GM23338 (cell line): ENCODE results near the gene MAP3K5. TPM values are rescaled to one million over a fixed set of nuclear protein-coding genes. Genes with fewer than 3 reads are reported as not detected.

ENCODE experiments used
- ATAC-seq: fragments of 200-7000 bp; cut with Tn5 transposase; 3 replicates; pipeline ENCODE4 v1.9.1; 2020
- DNase-seq: peaks from one replicate; pipeline ENCODE4 v3.0.0-alpha.2; 2015; ENCODE audit warnings: low spot score
- H2AFZ ChIP-seq: fragments of 200-600 bp; sonication (generic); 2 replicates; pipeline ENCODE4 v1.8.0; 2016; ENCODE audit warnings: antibody characterized with exemption, mild to moderate bottlenecking, moderate library complexity
- H3F3A ChIP-seq: fragments of 200-600 bp; sonication (generic); replicated peaks from 2 replicates; pipeline ENCODE4 v1.8.0; 2017; ENCODE audit warnings: antibody characterized with exemption, mixed run types, low read depth
- H3K27ac ChIP-seq: fragments of 200-600 bp; sonication (generic); 2 replicates; pipeline ENCODE4 v1.6.1; 2016; ENCODE audit warnings: low read depth
- H3K27me3 ChIP-seq: fragments of 200-600 bp; sonication (generic); 2 replicates; pipeline ENCODE4 v1.8.0; 2016; ENCODE audit warnings: mild to moderate bottlenecking, mixed run types, moderate library complexity; ENCODE audit not compliant: insufficient read depth
- H3K36me3 ChIP-seq: fragments of 200-600 bp; sonication (generic); 2 replicates; pipeline ENCODE4 v1.8.0; 2016; ENCODE audit warnings: mild to moderate bottlenecking; ENCODE audit not compliant: insufficient read depth
- H3K4me1 ChIP-seq: fragments of 200-600 bp; sonication (generic); 2 replicates; pipeline ENCODE4 v1.8.0; 2016; ENCODE audit warnings: mild to moderate bottlenecking, moderate library complexity; ENCODE audit not compliant: insufficient read depth
- H3K4me2 ChIP-seq: fragments of 200-600 bp; sonication (generic); 2 replicates; pipeline ENCODE4 v1.7.1; 2017; ENCODE audit warnings: mixed run types
- H3K4me3 ChIP-seq: fragments of 200-600 bp; sonication (generic); 2 replicates; pipeline ENCODE4 v1.6.1; 2016; ENCODE audit warnings: mixed run types
- H3K79me2 ChIP-seq: fragments of 200-600 bp; sonication (generic); replicated peaks from 2 replicates; pipeline ENCODE4 v1.8.0; 2017; ENCODE audit warnings: mild to moderate bottlenecking; ENCODE audit not compliant: insufficient read depth
- H3K9me2 ChIP-seq: fragments of 200-600 bp; sonication (generic); 2 replicates; pipeline ENCODE4 v1.8.0; 2017; ENCODE audit not compliant: insufficient read depth
- H4K20me1 ChIP-seq: fragments of 200-600 bp; sonication (generic); replicated peaks from 2 replicates; pipeline ENCODE4 v1.8.0; 2017; ENCODE audit warnings: mild to moderate bottlenecking; ENCODE audit not compliant: insufficient read depth
- H3K27ac Mint-ChIP-seq: 2 replicates; pipeline ENCODE4 v1.8.0; 2020; ENCODE audit warnings: inconsistent platforms, mild to moderate bottlenecking, moderate library complexity, mixed read lengths
- H3K27me3 Mint-ChIP-seq: 3 replicates; pipeline ENCODE4 v1.8.0; 2022; ENCODE audit warnings: low read depth, mild to moderate bottlenecking, moderate library complexity, mixed read lengths, inconsistent platforms; ENCODE audit not compliant: insufficient read depth, poor library complexity
- H3K36me3 Mint-ChIP-seq: 3 replicates; pipeline ENCODE4 v1.8.0; 2021; ENCODE audit warnings: low read depth, mild to moderate bottlenecking, inconsistent platforms, moderate library complexity, mixed read lengths
- H3K4me1 Mint-ChIP-seq: 3 replicates; pipeline ENCODE4 v1.8.0; 2020; ENCODE audit warnings: mild to moderate bottlenecking, inconsistent platforms, mixed read lengths
- H3K4me3 Mint-ChIP-seq: 3 replicates; pipeline ENCODE4 v1.8.0; 2021; ENCODE audit warnings: moderate library complexity, mild to moderate bottlenecking, inconsistent platforms, mixed read lengths
- H3K9me3 Mint-ChIP-seq: 3 replicates; pipeline ENCODE4 v1.8.0; 2020; ENCODE audit warnings: moderate library complexity, mild to moderate bottlenecking, inconsistent platforms, mixed read lengths
- CREB1 ChIP-seq: fragments of 250-450 bp; sonication (Bioruptor Pico); IDR thresholded peaks from 2 replicates; pipeline ENCODE4 v1.5.0; 2020; ENCODE audit warnings: low read depth, mild to moderate bottlenecking, moderate library complexity
- EZH2 ChIP-seq: fragments of 200-600 bp; sonication (generic); IDR thresholded peaks from one replicate; pipeline ENCODE4 v1.8.0; 2017; ENCODE audit warnings: antibody characterized with exemption, mild to moderate bottlenecking, low read depth; ENCODE audit not compliant: unreplicated experiment
- EZH2phosphoT487 ChIP-seq: fragments of 200-600 bp; sonication (generic); IDR thresholded peaks from one replicate; pipeline ENCODE4 v1.8.1; 2018; ENCODE audit warnings: antibody characterized with exemption; ENCODE audit not compliant: unreplicated experiment
- JUNB ChIP-seq: IDR thresholded peaks from one replicate; pipeline ENCODE4 v1.6.1; 2016; ENCODE audit warnings: antibody characterized with exemption; ENCODE audit not compliant: unreplicated experiment
- NANOG ChIP-seq: IDR thresholded peaks from 2 replicates; pipeline ENCODE4 v1.6.1; 2016; ENCODE audit warnings: antibody characterized with exemption, borderline replicate concordance
- POLR2AphosphoS5 ChIP-seq: IDR thresholded peaks from 2 replicates; pipeline ENCODE4 v1.6.1; 2016; ENCODE audit warnings: antibody characterized with exemption, low read depth
- ZNF114 ChIP-seq: fragments of 250-450 bp; sonication (Bioruptor Pico); IDR thresholded peaks from 2 replicates; pipeline ENCODE4 v1.5.0; 2020; ENCODE audit warnings: mild to moderate bottlenecking, moderate library complexity
- ZNF331 ChIP-seq: fragments of 250-450 bp; sonication (Bioruptor Pico); IDR thresholded peaks from 2 replicates; pipeline ENCODE4 v1.5.0; 2020; ENCODE audit warnings: low read depth, mild to moderate bottlenecking, moderate library complexity
- ZNF462 ChIP-seq: fragments of 250-450 bp; sonication (Bioruptor Pico); IDR thresholded peaks from 2 replicates; pipeline ENCODE4 v1.5.0; 2020; ENCODE audit warnings: mild to moderate bottlenecking, moderate library complexity
- polyA plus RNA-seq: library from polyadenylated mRNA; unstranded; fragments of >200 nt; fragmentation: Nextera tagmentation; extraction: Ambion mirVana; gene quantifications from 2 replicates; pipeline ENCODE4 v1.2.1, GENCODE V29; 2016
- total RNA-seq: library from RNA; depleted of rRNA; stranded (reverse); fragments of >200 nt; shearing (Covaris generic); gene quantifications from 2 replicates; pipeline ENCODE4 v1.2.3, GENCODE V29; 2014
- TF ChIP-seq, protein P1 (sequence below): IDR thresholded peaks from 2 replicates; pipeline ENCODE4 v1.6.1; 2016; ENCODE audit warnings: antibody characterized with exemption

The MAP3K5 gene
- total and polyA plus RNA-seq, 2 experiments from 2014 or later = 0.76 to 2.8 TPM

- Mint-ChIP-seq H3K4me3 (no peak overlapping the region), H3K36me3 (no peaks in the 10 kb centered on the region), H3K9me3 (no peaks in the 10 kb centered on the region), H3K4me1 (no peaks in the 10 kb centered on the region), H3K27me3 (no peaks in the 10 kb centered on the region), H3K27ac (no peak overlapping the region)
- TF ChIP-seq, protein P1, sequence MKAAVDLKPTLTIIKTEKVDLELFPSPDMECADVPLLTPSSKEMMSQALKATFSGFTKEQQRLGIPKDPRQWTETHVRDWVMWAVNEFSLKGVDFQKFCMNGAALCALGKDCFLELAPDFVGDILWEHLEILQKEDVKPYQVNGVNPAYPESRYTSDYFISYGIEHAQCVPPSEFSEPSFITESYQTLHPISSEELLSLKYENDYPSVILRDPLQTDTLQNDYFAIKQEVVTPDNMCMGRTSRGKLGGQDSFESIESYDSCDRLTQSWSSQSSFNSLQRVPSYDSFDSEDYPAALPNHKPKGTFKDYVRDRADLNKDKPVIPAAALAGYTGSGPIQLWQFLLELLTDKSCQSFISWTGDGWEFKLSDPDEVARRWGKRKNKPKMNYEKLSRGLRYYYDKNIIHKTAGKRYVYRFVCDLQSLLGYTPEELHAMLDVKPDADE = no peak
- TF ChIP-seq CREB1 (CRISPR knock-in tag) = no peak
- no peak for TF ChIP-seq NANOG
- TF ChIP-seq JUNB = no peak
- no peak for TF ChIP-seq ZNF114 (CRISPR knock-in tag)
- TF ChIP-seq EZH2 = no peak
- TF ChIP-seq EZH2phosphoT487 = no peak
- TF ChIP-seq POLR2AphosphoS5 = no peak
- no peak for TF ChIP-seq ZNF462
- no peak for TF ChIP-seq ZNF331
- H4K20me1 ChIP-seq = no peaks in the 10 kb centered on the region
- DNase-seq (no peak), ATAC-seq (no peak)
- no peaks in the 10 kb centered on the region for H3K79me2 ChIP-seq
- H2AFZ ChIP-seq = no peak overlapping the region
- H3K36me3 ChIP-seq = no peaks in the 10 kb centered on the region
- H3K27me3 ChIP-seq = no peaks in the 10 kb centered on the region
- no peak overlapping the region for H3K4me2 ChIP-seq
- H3K9me2 ChIP-seq = no peaks in the 10 kb centered on the region
- no peak overlapping the region for H3K4me3 ChIP-seq
- no peaks in the 10 kb centered on the region for H3K4me1 ChIP-seq
- no peaks in the 10 kb centered on the region for H3F3A ChIP-seq
- no peak overlapping the region for H3K27ac ChIP-seq
Measured at GRCh38 chr6:136660727-136661126, 131.6 kb downstream of the MAP3K5 start.
